Left ventricle myocardium inferior (tissue), 1 donor: ENCODE results near the gene LY9. TPM values are rescaled to one million over a fixed set of nuclear protein-coding genes. Genes with fewer than 3 reads are reported as not detected.

Experiments
- DNase-seq: peaks from one replicate; pipeline ENCODE4 v3.0.0-alpha.2; 2020
- H3K27ac ChIP-seq: fragments of 200-600 bp; replicated peaks from 2 replicates; pipeline ENCODE4 v1.8.0; 2021
- H3K27me3 ChIP-seq: fragments of 200-600 bp; 2 replicates; pipeline ENCODE4 v1.8.0; 2021; ENCODE audit warnings: low read depth
- H3K36me3 ChIP-seq: fragments of 200-600 bp; 2 replicates; pipeline ENCODE4 v1.8.0; 2021
- H3K4me1 ChIP-seq: fragments of 200-600 bp; 2 replicates; pipeline ENCODE4 v1.8.0; 2021
- H3K4me3 ChIP-seq: fragments of 200-600 bp; 2 replicates; pipeline ENCODE4 v1.8.0; 2021; ENCODE audit warnings: mild to moderate bottlenecking, moderate library complexity
- H3K9me3 ChIP-seq: fragments of 200-600 bp; replicated peaks from 2 replicates; pipeline ENCODE4 v1.8.0; 2021
- CTCF ChIP-seq: fragments of 200-600 bp; IDR thresholded peaks from 2 replicates; pipeline ENCODE4 v1.8.0; 2021; ENCODE audit warnings: antibody characterized with exemption, mild to moderate bottlenecking, borderline replicate concordance
- intact Hi-C: fragments of 100-400 bp; cut with micrococcal nuclease; formaldehyde crosslinking; loops from one replicate; pipeline ENCODE4 v1.11.0; 2022
- total RNA-seq: library from RNA; stranded (reverse); fragmentation: NEBNext Ultra II Directional; extraction: Animal tissue kit (Norgen Biotek cat#: 25700); gene quantifications from one replicate; pipeline ENCODE4 v1.2.1, GENCODE V29; 2021
- donor health status: DM: no; HTN: yes; CAD: no; lungs with severe emphysema.

The LY9 gene
- total RNA-seq, 1 donor from 2014 or later, result not detected

- H3K4me1 ChIP-seq, result no peaks in the 10 kb centered on the region
- no peaks in the 10 kb centered on the region for H3K36me3 ChIP-seq
- DNase-seq, result no peak
- H3K27ac ChIP-seq, result no peak overlapping the region
- TF ChIP-seq CTCF, result no peak
- peaks cover 6% of the 10 kb centered on the region for H3K9me3 ChIP-seq
- H3K27me3 ChIP-seq, result peaks cover 8% of the 10 kb centered on the region
- intact Hi-C loops, result no loop called here
- H3K4me3 ChIP-seq, result no peak overlapping the region
Measured at GRCh38 chr1:160853014-160853413, 57.0 kb downstream of the LY9 start.

- Histone ChIP-seq H3K27ac (no peak overlapping the region), H3K9me3 (peaks cover 6% of the 10 kb centered on the region), H3K36me3 (no peaks in the 10 kb centered on the region), H3K27me3 (peaks cover 8% of the 10 kb centered on the region), H3K4me1 (no peaks in the 10 kb centered on the region), H3K4me3 (no peak overlapping the region)
- no peak for DNase-seq
- intact Hi-C loops, result no loop called here
- TF ChIP-seq CTCF, result no peak
Measured at GRCh38 chr1:160853754-160854153, 57.8 kb downstream of the LY9 start.

GRCh38 chr1:160855181-160855981 lies 59.4 kb downstream of the LY9 start:
- no peak overlapping the region for H3K4me3 ChIP-seq
- no peaks in the 10 kb centered on the region for H3K36me3 ChIP-seq
- DNase-seq, result no peak
- intact Hi-C loops, result no loop called here
- no peak overlapping the region for H3K27ac ChIP-seq
- H3K9me3 ChIP-seq, result peaks cover 6% of the 10 kb centered on the region
- H3K4me1 ChIP-seq, result no peaks in the 10 kb centered on the region
- peaks cover 14% of the 10 kb centered on the region for H3K27me3 ChIP-seq
- no peak for TF ChIP-seq CTCF

- peak; percentile 29 for DNase-seq
- intact Hi-C loops, result no loop called here
- H3K9me3 ChIP-seq, result peaks cover 2% of the 10 kb centered on the region
- H3K27ac ChIP-seq, result no peak overlapping the region
- H3K4me1 ChIP-seq, result no peaks in the 10 kb centered on the region
- TF ChIP-seq CTCF, result no peak
- no peak overlapping the region for H3K4me3 ChIP-seq
- H3K27me3 ChIP-seq, result peaks cover 30% of the 10 kb centered on the region
- no peaks in the 10 kb centered on the region for H3K36me3 ChIP-seq
Measured at GRCh38 chr1:160858097-160858496, 62.1 kb downstream of the LY9 start.

- no peak for DNase-seq
- intact Hi-C loops, result no loop called here
- no peaks in the 10 kb centered on the region for H3K9me3 ChIP-seq
- H3K27ac ChIP-seq, result no peak overlapping the region
- TF ChIP-seq CTCF, result no peak
- no peak overlapping the region for H3K4me3 ChIP-seq
- peaks cover 30% of the 10 kb centered on the region for H3K27me3 ChIP-seq
- H3K36me3 ChIP-seq, result no peaks in the 10 kb centered on the region
- no peaks in the 10 kb centered on the region for H3K4me1 ChIP-seq
Measured at GRCh38 chr1:160858507-160858906, 62.5 kb downstream of the LY9 start.
